ENCODE measurements around the gene GALNT9. TPM values are rescaled to one million over a fixed set of nuclear protein-coding genes. Genes with fewer than 3 reads are reported as not detected.

Gene GALNT9
- polyA plus RNA-seq, 1 of the 3 experiments (the other 2 are of a cell fraction) = not detected

DNA sequence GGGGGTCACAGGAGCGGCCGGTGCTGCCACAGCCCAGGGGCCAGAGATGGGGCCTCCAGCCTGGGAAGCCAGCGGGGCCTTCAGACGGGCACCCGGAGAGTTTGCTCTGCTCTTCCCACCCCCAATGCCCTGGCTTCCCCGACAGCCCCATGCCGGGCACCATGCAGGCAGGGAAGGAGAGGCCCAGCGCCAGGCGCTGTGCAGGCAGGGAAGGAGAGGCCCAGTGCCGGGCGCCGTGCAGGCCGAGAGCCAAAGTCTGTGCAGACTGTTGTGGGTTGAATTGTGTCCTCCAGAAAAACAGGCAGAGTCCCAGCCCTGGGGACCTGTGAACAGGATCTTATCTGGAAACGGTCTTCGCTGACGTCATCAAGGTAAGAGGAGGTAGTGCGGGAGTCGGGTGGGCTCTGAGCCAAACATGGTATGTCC, 34.3 kb downstream of the GALNT9 start:
- Histone ChIP-seq H3K9me2 (no peaks in the 10 kb centered on the region), H3K36me3 (replicated peaks in 1 of 2; ENCODE audit: control insufficient read depth in 1 of 2, insufficient read depth in 2 of 2, low read length in 1 of 2) (no peaks in the 10 kb centered on the region), H3K27me3 (ENCODE audit: insufficient read depth) (peaks cover 51% of the 10 kb centered on the region), H3K79me2 (ENCODE audit: insufficient read depth) (no peaks in the 10 kb centered on the region), H3K4me2 (no peak overlapping the region), H3K9me3 (no peaks in the 10 kb centered on the region), H4K20me1 (ENCODE audit: insufficient read depth) (no peaks in the 10 kb centered on the region), H3F3A (replicated peaks; ENCODE audit: insufficient read depth) (peaks cover 6% of the 10 kb centered on the region), H2AFZ (ENCODE audit: low read depth) (no peak overlapping the region), H3K4me1 (ENCODE audit: control insufficient read depth in 1 of 2, insufficient read depth in 2 of 2, low read depth in 1 of 2, low read length in 1 of 2) (no peaks in the 10 kb centered on the region), H3K27ac (ENCODE audit: low read depth in 2 of 2, low read length in 1 of 2) (no peak overlapping the region), H3K9ac (no peak overlapping the region), H3K4me3 (ENCODE audit: low read depth in 2 of 2, low read length in 1 of 2) (no peak overlapping the region)
- DNase-seq = no peak
- TF ChIP-seq PBX3 (IDR thresholded peaks at IDR 0.05) (no peak), RXRA (IDR thresholded peaks at IDR 0.05; ENCODE audit: borderline replicate concordance, low read depth) (no peak), FOSL2 (IDR thresholded peaks at IDR 0.05; ENCODE audit: borderline replicate concordance, low read depth) (no peak), MEF2A (IDR thresholded peaks at IDR 0.05; ENCODE audit: borderline replicate concordance, low read depth) (no peak), FOXM1 (IDR thresholded peaks at IDR 0.05; ENCODE audit: low read depth) (no peak), CTCF (IDR thresholded peaks at IDR 0.05) (no peak), SMC3 (IDR thresholded peaks at IDR 0.05; ENCODE audit: low read depth, low read length) (no peak), CHD2 (IDR thresholded peaks at IDR 0.05; ENCODE audit: low read length, partially characterized antibody) (no peak)
- POLR2A ChIA-PET = no interaction called here
- 33% methylated on average over 11 of the region's 18 CpGs for WGBS (ENCODE audit: low lambda C conversion rate)
- CTCF ChIA-PET = interaction anchor here (0.6 to 1.1 kb wide), 2 partner anchors 11 to 47 kb away, joined by 3 read pairs; no protein-coding TSS in a partner anchor

DNA sequence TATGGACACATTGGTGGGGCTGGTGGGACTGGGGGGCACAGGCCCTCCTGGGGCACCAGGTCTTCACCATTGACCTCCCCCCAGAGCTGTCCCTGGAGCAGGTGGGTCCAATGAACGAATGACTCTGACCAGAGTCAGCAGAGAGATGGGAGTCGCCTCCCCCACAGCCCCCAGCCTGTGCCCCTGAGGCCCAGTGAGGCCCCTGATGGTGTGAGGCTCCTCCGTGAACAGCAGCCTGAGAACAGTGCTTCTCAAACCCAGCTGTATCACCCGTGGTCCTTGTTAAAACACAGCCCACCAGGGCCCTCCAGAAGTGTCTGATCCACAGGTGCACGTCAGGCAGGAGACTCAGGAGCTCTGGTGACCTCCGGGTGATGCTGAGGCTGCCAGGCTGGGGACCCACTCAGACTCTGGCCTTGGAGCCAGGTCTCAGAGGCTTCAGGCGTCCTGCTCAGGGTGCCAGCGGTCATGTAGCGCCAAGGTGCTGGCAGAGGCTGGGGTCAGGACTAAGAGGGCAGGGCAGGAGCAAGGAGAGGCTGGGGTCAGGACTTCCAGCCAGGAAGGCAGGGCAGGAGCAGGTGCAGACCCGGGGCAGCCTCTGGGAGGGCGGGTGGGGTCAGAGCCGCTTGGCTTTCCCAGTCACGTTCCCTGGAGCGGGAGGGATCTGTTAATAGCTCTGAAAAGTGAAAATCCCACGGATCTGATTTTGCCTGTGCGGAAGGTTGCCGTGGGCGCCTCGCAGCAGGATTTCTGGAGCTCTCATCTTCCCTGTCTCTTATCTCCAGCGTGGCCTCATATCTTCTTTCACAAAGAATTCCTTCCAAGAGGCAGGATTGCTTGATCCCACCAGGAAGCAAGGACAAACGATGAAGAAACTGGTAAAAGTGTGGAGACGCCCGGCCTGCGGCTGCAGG, 35.0 kb downstream of the GALNT9 start:
- 28% methylated on average over 17 of the region's 24 CpGs for WGBS (ENCODE audit: low lambda C conversion rate)
- TF ChIP-seq, protein P1, sequence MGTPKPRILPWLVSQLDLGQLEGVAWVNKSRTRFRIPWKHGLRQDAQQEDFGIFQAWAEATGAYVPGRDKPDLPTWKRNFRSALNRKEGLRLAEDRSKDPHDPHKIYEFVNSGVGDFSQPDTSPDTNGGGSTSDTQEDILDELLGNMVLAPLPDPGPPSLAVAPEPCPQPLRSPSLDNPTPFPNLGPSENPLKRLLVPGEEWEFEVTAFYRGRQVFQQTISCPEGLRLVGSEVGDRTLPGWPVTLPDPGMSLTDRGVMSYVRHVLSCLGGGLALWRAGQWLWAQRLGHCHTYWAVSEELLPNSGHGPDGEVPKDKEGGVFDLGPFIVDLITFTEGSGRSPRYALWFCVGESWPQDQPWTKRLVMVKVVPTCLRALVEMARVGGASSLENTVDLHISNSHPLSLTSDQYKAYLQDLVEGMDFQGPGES (IDR thresholded peaks at IDR 0.05; ENCODE audit: low read depth, low read length) = no peak
- TF ChIP-seq JUND (IDR thresholded peaks at IDR 0.05) = no peak
- CTCF ChIA-PET = no interaction called here

More for the DNA sequence above, 35.0 kb downstream of the GALNT9 start:
- no peaks in the 10 kb centered on the region for H3K9me2 ChIP-seq
- H3K27me3 ChIP-seq (ENCODE audit: insufficient read depth) = peaks cover 56% of the 10 kb centered on the region
- DNase-seq = no peak
- no peak overlapping the region for H3K9ac ChIP-seq
- no peaks in the 10 kb centered on the region for H3K79me2 ChIP-seq (ENCODE audit: insufficient read depth)
- no peak overlapping the region for H3K4me2 ChIP-seq
- H3F3A ChIP-seq (replicated peaks; ENCODE audit: insufficient read depth) = peaks cover 7% of the 10 kb centered on the region
- no peak overlapping the region for H3K4me3 ChIP-seq (ENCODE audit: low read depth in 2 of 2, low read length in 1 of 2)
- H3K27ac ChIP-seq (ENCODE audit: low read depth in 2 of 2, low read length in 1 of 2) = no peak overlapping the region
- POLR2A ChIA-PET = no interaction called here
- H3K9me3 ChIP-seq = no peaks in the 10 kb centered on the region
- no peaks in the 10 kb centered on the region for H3K4me1 ChIP-seq (ENCODE audit: control insufficient read depth in 1 of 2, insufficient read depth in 2 of 2, low read depth in 1 of 2, low read length in 1 of 2)
- no peak overlapping the region for H2AFZ ChIP-seq (ENCODE audit: low read depth)
- H3K36me3 ChIP-seq (replicated peaks in 1 of 2; ENCODE audit: control insufficient read depth in 1 of 2, insufficient read depth in 2 of 2, low read length in 1 of 2) = no peaks in the 10 kb centered on the region
- H4K20me1 ChIP-seq (ENCODE audit: insufficient read depth) = no peaks in the 10 kb centered on the region

All from SK-N-SH (cell line).